ENCODE measurements around the gene IQSEC1. TPM values are rescaled to one million over a fixed set of nuclear protein-coding genes. Genes with fewer than 3 reads are reported as not detected.

Gene IQSEC1
- total RNA-seq, 1 experiment from 2014 or later = 28.1 TPM

DNA sequence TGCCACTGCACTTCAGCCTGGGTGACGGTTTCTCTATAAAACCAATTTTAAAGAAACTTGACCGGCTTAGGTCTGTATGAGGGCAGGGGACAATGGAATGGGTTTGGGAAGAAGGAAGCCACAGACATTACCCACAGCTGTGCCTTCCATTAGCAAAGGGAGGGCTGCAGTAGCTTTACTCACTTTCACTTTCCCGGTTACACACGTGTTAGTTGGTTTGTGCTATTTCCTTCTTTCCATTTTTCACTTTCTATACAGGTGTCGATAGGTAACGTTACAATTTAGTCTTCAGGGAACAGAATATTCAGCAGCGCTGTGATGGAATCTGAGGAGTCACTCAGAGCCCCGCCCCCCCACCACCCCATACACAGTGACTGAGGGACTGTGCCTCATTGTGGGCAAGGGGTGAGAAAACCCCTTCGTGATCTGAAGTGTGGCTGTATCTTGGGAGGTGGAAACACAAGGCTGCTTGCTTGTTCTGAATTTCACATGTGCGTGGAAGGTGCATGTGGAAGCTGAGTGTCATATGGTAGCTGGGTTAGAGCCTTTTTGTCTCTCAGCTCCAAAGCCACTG lies 187.0 kb downstream of the IQSEC1 start:
- Histone ChIP-seq H3K4me3 (replicated peaks in 1 of 2; ENCODE audit: low read depth in 1 of 2, low read length in 2 of 2) (no peak overlapping the region), H3K4me2 (ENCODE audit: low read length) (no peak overlapping the region), H3K27ac (ENCODE audit: low read depth, low read length) (no peak overlapping the region), H2AFZ (ENCODE audit: low read depth, low read length, poor library complexity, severe bottlenecking) (no peak overlapping the region), H3K9me3 (ENCODE audit: control insufficient read depth in 1 of 2, insufficient read depth in 1 of 2, low read depth in 1 of 2, low read length in 2 of 2) (no peaks in the 10 kb centered on the region), H3K27me3 (ENCODE audit: insufficient read depth, low read length) (peaks cover 21% of the 10 kb centered on the region), H3K4me1 (ENCODE audit: control insufficient read depth in 1 of 2, insufficient read depth in 2 of 2, low read length in 2 of 2) (no peaks in the 10 kb centered on the region), H3K9ac (ENCODE audit: low read length) (no peak overlapping the region), H4K20me1 (ENCODE audit: insufficient read depth) (no peaks in the 10 kb centered on the region), H3K79me2 (ENCODE audit: insufficient read depth, low read length) (no peaks in the 10 kb centered on the region), H3K36me3 (ENCODE audit: control insufficient read depth in 1 of 2, insufficient read depth in 2 of 2, low read length in 2 of 2) (no peaks in the 10 kb centered on the region), H3K9me2 (ENCODE audit: insufficient read depth) (no peaks in the 10 kb centered on the region)
- BruUV-seq (replicated peaks) = no TSS peak
- no peak for TF ChIP-seq YY1 (IDR thresholded peaks at IDR 0.05; ENCODE audit: extremely low read depth, insufficient replicate concordance, low read depth, low read length)
- no peak for TF ChIP-seq ELF1 (IDR thresholded peaks at IDR 0.05; ENCODE audit: borderline replicate concordance, low read depth)
- TF ChIP-seq FOSL1 (IDR thresholded peaks at IDR 0.05; ENCODE audit: low read depth) = no peak
- TF ChIP-seq CBX3 (IDR thresholded peaks at IDR 0.05; ENCODE audit: low read depth) = no peak
- TF ChIP-seq, protein P1, sequence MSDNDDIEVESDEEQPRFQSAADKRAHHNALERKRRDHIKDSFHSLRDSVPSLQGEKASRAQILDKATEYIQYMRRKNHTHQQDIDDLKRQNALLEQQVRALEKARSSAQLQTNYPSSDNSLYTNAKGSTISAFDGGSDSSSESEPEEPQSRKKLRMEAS (IDR thresholded peaks at IDR 0.05) = no peak
- no peak for TF ChIP-seq SP1 (IDR thresholded peaks at IDR 0.05; ENCODE audit: low read depth)
- TF ChIP-seq RAD21 (IDR thresholded peaks at IDR 0.05; ENCODE audit: low read depth) = no peak
- no peak for TF ChIP-seq JUND (IDR thresholded peaks at IDR 0.05)
- TF ChIP-seq POLR2A (IDR thresholded peaks at IDR 0.05; ENCODE audit: borderline replicate concordance, extremely low read depth, insufficient read depth, insufficient read length) = no peak
- TF ChIP-seq, protein P2, sequence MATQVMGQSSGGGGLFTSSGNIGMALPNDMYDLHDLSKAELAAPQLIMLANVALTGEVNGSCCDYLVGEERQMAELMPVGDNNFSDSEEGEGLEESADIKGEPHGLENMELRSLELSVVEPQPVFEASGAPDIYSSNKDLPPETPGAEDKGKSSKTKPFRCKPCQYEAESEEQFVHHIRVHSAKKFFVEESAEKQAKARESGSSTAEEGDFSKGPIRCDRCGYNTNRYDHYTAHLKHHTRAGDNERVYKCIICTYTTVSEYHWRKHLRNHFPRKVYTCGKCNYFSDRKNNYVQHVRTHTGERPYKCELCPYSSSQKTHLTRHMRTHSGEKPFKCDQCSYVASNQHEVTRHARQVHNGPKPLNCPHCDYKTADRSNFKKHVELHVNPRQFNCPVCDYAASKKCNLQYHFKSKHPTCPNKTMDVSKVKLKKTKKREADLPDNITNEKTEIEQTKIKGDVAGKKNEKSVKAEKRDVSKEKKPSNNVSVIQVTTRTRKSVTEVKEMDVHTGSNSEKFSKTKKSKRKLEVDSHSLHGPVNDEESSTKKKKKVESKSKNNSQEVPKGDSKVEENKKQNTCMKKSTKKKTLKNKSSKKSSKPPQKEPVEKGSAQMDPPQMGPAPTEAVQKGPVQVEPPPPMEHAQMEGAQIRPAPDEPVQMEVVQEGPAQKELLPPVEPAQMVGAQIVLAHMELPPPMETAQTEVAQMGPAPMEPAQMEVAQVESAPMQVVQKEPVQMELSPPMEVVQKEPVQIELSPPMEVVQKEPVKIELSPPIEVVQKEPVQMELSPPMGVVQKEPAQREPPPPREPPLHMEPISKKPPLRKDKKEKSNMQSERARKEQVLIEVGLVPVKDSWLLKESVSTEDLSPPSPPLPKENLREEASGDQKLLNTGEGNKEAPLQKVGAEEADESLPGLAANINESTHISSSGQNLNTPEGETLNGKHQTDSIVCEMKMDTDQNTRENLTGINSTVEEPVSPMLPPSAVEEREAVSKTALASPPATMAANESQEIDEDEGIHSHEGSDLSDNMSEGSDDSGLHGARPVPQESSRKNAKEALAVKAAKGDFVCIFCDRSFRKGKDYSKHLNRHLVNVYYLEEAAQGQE (IDR thresholded peaks at IDR 0.05; ENCODE audit: low read depth) = no peak
- no peak for TF ChIP-seq ZNF274 (IDR thresholded peaks at IDR 0.05; ENCODE audit: low read depth, low read length)
- TF ChIP-seq, protein P3, sequence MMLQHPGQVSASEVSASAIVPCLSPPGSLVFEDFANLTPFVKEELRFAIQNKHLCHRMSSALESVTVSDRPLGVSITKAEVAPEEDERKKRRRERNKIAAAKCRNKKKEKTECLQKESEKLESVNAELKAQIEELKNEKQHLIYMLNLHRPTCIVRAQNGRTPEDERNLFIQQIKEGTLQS (IDR thresholded peaks at IDR 0.05) = no peak
- TF ChIP-seq, protein P4, sequence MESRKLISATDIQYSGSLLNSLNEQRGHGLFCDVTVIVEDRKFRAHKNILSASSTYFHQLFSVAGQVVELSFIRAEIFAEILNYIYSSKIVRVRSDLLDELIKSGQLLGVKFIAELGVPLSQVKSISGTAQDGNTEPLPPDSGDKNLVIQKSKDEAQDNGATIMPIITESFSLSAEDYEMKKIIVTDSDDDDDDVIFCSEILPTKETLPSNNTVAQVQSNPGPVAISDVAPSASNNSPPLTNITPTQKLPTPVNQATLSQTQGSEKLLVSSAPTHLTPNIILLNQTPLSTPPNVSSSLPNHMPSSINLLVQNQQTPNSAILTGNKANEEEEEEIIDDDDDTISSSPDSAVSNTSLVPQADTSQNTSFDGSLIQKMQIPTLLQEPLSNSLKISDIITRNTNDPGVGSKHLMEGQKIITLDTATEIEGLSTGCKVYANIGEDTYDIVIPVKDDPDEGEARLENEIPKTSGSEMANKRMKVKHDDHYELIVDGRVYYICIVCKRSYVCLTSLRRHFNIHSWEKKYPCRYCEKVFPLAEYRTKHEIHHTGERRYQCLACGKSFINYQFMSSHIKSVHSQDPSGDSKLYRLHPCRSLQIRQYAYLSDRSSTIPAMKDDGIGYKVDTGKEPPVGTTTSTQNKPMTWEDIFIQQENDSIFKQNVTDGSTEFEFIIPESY (IDR thresholded peaks at IDR 0.05; ENCODE audit: extremely low read depth, insufficient replicate concordance, low read length) = no peak
- TF ChIP-seq CEBPB (IDR thresholded peaks at IDR 0.05; ENCODE audit: low read depth) = no peak
- TF ChIP-seq TCF7L2 (IDR thresholded peaks at IDR 0.05; ENCODE audit: borderline replicate concordance, extremely low read depth, insufficient read depth, insufficient read length) = no peak
- DNase-seq (ENCODE audit: low read depth, low spot score) (no peak), ATAC-seq (no peak)
- ChIA-PET RAD21 (ENCODE audit: low non-redundant PET in 1 of 2, low total read pairs in 2 of 2, uncharacterized antibody in 2 of 2, unreplicated experiment in 2 of 2) (no interaction called here), CTCF (interaction anchor here (2.4 kb wide), 1 partner anchor 18 kb away, joined by 8 read pairs; no protein-coding TSS in a partner anchor), POLR2A (no interaction called here)
- intact Hi-C loops (cut with micrococcal nuclease) = no loop called here
